Skin of body (tissue), 2 donors: ENCODE data around the gene PHF12. TPM values are rescaled to one million over a fixed set of nuclear protein-coding genes. Genes with fewer than 3 reads are reported as not detected.

Experiments used
- DNase-seq: peaks from one replicate; lab custom pipeline; 2025; lab: John Stamatoyannopoulos, UW
- total RNA-seq: library from RNA; depleted of rRNA; stranded (reverse); fragments of >200 nt; gene quantifications from one replicate; pipeline ENCODE4 v1.2.3, GENCODE V29; 2014

PHF12 gene
- total RNA-seq = 18.6 TPM

- peak; percentile 100 for DNase-seq
Measured at GRCh38 chr17:28951428-28951990, at the start of gene PHF12. Gene PHF12, minus strand, starts transcription at chr17:28951518. Its CDS starts 558 bp downstream, at chr17:28950960.

- DNase-seq = no peak
Measured at GRCh38 chr17:29000973-29001372, 49.7 kb upstream of the PHF12 start.

- DNase-seq = no peak
Measured at GRCh38 chr17:28999206-28999605, 47.9 kb upstream of the PHF12 start.

GRCh38 chr17:28997806-28998205 lies 46.5 kb upstream of the PHF12 start:
- no peak for DNase-seq

- no peak for DNase-seq
Measured at GRCh38 chr17:28996554-28997096, 45.3 kb upstream of the PHF12 start.

- DNase-seq = no peak
Measured at GRCh38 chr17:28993645-28994426, 42.5 kb upstream of the PHF12 start.

- DNase-seq = no peak
Measured at GRCh38 chr17:28992625-28993600, 41.6 kb upstream of the PHF12 start.

GRCh38 chr17:28992185-28992584 lies 40.9 kb upstream of the PHF12 start:
- no peak for DNase-seq

- no peak for DNase-seq
Measured at GRCh38 chr17:28991779-28992178, 40.5 kb upstream of the PHF12 start.

GRCh38 chr17:28989028-28989427 lies 37.7 kb upstream of the PHF12 start:
- no peak for DNase-seq

- DNase-seq = no peak
Measured at GRCh38 chr17:28988475-28988874, 37.2 kb upstream of the PHF12 start.

- no peak for DNase-seq
Measured at GRCh38 chr17:28986714-28987655, 35.7 kb upstream of the PHF12 start.

- no peak for DNase-seq
Measured at GRCh38 chr17:28985950-28986713, 34.8 kb upstream of the PHF12 start.

GRCh38 chr17:28983286-28984230 lies 32.2 kb upstream of the PHF12 start:
- DNase-seq = no peak

GRCh38 chr17:28982131-28982793 lies 30.9 kb upstream of the PHF12 start:
- DNase-seq = no peak

GRCh38 chr17:28978356-28978964 lies 27.1 kb upstream of the PHF12 start:
- DNase-seq = no peak

GRCh38 chr17:28977659-28978355 lies 26.5 kb upstream of the PHF12 start:
- DNase-seq = no peak
